ENCODE data around the gene ELANE.

GRCh38 chr19:808423-808775 is 43.7 kb upstream of the ELANE start:
- TF ChIP-seq EZH2 (IDR thresholded peaks at IDR 0.05; ENCODE audit: borderline replicate concordance, low read length) (no peak), CTCF (IDR thresholded peaks at IDR 0.05; ENCODE audit: low read length) (no peak)
